ENCODE measurements around the gene COL16A1. TPM values are rescaled to one million over a fixed set of nuclear protein-coding genes. Genes with fewer than 3 reads are reported as not detected.

The COL16A1 gene
- total and polyA plus RNA-seq, 2 of the 13 experiments (the other 11 are each of a cell fraction or from before 2014, with no cell fraction given), result 4.3 to 12.2 TPM

DNA sequence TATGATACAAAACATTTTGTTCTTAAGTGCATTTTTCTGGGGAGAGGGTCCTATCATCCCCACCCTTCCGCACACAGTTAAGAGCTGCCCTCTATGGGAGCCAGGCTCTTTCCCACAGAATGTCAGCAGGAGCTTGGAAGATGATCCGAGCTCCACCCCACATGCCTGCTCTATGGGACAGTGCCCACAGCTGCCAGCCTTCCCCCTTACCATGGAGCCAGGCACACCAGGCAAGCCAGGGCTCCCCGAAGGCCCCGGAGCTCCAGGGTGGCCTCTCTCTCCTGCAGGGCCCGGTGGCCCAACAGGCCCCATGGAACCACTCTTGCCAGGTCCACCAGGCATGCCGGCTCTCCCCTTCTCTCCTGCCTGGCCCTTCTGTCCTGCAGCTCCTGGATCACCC lies 48.7 kb downstream of the COL16A1 start (continued):
- TF ChIP-seq ZUFSP (CRISPR knock-in tag; IDR thresholded peaks at IDR 0.05; ENCODE audit: borderline replicate concordance) (no peak), RBM22 (optimal IDR thresholded peaks at IDR 0.05; ENCODE audit: low read length) (no peak), ZNF354B (CRISPR knock-in tag; IDR thresholded peaks at IDR 0.05) (no peak), RAD21 (CRISPR knock-in tag; IDR thresholded peaks at IDR 0.05) (no peak), FOSL1 (CRISPR knock-in tag; IDR thresholded peaks at IDR 0.05; ENCODE audit: borderline replicate concordance) (no peak), RORA (CRISPR knock-in tag; IDR thresholded peaks at IDR 0.05) (no peak), AHR (CRISPR knock-in tag; IDR thresholded peaks at IDR 0.05) (no peak)
- TF ChIP-seq, protein P1, sequence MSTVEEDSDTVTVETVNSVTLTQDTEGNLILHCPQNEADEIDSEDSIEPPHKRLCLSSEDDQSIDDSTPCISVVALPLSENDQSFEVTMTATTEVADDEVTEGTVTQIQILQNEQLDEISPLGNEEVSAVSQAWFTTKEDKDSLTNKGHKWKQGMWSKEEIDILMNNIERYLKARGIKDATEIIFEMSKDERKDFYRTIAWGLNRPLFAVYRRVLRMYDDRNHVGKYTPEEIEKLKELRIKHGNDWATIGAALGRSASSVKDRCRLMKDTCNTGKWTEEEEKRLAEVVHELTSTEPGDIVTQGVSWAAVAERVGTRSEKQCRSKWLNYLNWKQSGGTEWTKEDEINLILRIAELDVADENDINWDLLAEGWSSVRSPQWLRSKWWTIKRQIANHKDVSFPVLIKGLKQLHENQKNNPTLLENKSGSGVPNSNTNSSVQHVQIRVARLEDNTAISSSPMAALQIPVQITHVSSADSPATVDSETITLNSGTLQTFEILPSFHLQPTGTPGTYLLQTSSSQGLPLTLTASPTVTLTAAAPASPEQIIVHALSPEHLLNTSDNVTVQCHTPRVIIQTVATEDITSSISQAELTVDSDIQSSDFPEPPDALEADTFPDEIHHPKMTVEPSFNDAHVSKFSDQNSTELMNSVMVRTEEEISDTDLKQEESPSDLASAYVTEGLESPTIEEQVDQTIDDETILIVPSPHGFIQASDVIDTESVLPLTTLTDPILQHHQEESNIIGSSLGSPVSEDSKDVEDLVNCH (CRISPR knock-in tag; IDR thresholded peaks at IDR 0.05), result no peak

DNA sequence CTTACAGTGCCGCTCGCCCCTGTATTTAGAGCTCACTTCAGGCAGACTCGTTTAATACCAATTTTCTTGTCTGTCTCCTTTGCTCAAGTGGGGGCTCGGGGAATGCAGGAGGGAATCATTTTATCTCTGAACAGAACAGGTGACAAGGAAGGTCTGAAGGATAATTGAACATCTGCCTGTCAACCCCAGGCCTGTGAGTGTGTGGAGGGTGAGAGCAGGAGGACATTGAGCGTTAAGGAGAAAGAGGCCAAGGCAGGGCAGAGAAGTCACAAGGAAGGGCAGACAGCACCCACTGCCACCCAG lies 49.4 kb downstream of the COL16A1 start:
- ATAC-seq (no peak), FAIRE-seq (no peak), DNase-seq (ENCODE audit: low spot score) (no peak)
- BruUV-seq (replicated peaks), result no TSS peak
- 83% methylated on average over 5 of the region's 5 CpGs for WGBS (ENCODE audit: low lambda C conversion rate)
- H3K9ac ChIP-seq (ENCODE audit: insufficient read depth, low read depth, low read length), result no peak overlapping the region
- no peak overlapping the region for H3K4me2 ChIP-seq (ENCODE audit: low read depth, low read length)
- intact Hi-C loops (cut with micrococcal nuclease; ENCODE audit: unreplicated experiment), result no loop called here
- H2AFZ ChIP-seq (ENCODE audit: low read length), result no peak overlapping the region
- H3K27me3 ChIP-seq (ENCODE audit: control insufficient read depth in 1 of 2, insufficient read depth in 2 of 2, low read length in 2 of 2), result no peaks in the 10 kb centered on the region
- H3K4me3 ChIP-seq (replicated peaks in 1 of 3; ENCODE audit: insufficient read depth in 1 of 3, low read depth in 2 of 3, low read length in 3 of 3), result no peak overlapping the region
- ChIA-PET POLR2A (no interaction called here), CTCF (ENCODE audit: low intra/inter-chr PET ratio, low total read pairs) (no interaction called here)
- H3K79me2 ChIP-seq (ENCODE audit: insufficient read depth, low read length), result no peaks in the 10 kb centered on the region
- in situ Hi-C loops (cut with HindIII; ENCODE audit: extremely low pct_ligation_motif_present, low pct_unique_long_range_greater_than_20kb), result no loop called here
- H3K27ac ChIP-seq (ENCODE audit: extremely low read length, insufficient read depth, low read length), result no peak overlapping the region
- no peaks in the 10 kb centered on the region for H3K9me3 ChIP-seq (ENCODE audit: low read length)
- no peaks in the 10 kb centered on the region for H3K36me3 ChIP-seq (replicated peaks in 1 of 2; ENCODE audit: control insufficient read depth in 1 of 2, insufficient read depth in 2 of 2, low read length in 2 of 2)
- H3K4me1 ChIP-seq (ENCODE audit: insufficient read depth, low read length), result peaks cover 16% of the 10 kb centered on the region
- no peaks in the 10 kb centered on the region for H4K20me1 ChIP-seq (ENCODE audit: insufficient read depth, low read length)
- TF ChIP-seq, protein P2, sequence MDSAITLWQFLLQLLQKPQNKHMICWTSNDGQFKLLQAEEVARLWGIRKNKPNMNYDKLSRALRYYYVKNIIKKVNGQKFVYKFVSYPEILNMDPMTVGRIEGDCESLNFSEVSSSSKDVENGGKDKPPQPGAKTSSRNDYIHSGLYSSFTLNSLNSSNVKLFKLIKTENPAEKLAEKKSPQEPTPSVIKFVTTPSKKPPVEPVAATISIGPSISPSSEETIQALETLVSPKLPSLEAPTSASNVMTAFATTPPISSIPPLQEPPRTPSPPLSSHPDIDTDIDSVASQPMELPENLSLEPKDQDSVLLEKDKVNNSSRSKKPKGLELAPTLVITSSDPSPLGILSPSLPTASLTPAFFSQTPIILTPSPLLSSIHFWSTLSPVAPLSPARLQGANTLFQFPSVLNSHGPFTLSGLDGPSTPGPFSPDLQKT (CRISPR knock-in tag; IDR thresholded peaks at IDR 0.05; ENCODE audit: borderline replicate concordance), result no peak
- TF ChIP-seq ZNF549 (CRISPR knock-in tag; IDR thresholded peaks at IDR 0.05), result no peak
- TF ChIP-seq HOXA9 (CRISPR knock-in tag; IDR thresholded peaks at IDR 0.05; ENCODE audit: borderline replicate concordance), result no peak
- no peak for TF ChIP-seq SNRNP70 (IDR thresholded peaks at IDR 0.05; ENCODE audit: low read depth, low read length)
- no peak for TF ChIP-seq RELA (CRISPR knock-in tag; IDR thresholded peaks at IDR 0.05)
- TF ChIP-seq ZNF382 (CRISPR knock-in tag; IDR thresholded peaks at IDR 0.05; ENCODE audit: borderline replicate concordance), result no peak
- TF ChIP-seq ZNF556 (CRISPR knock-in tag; IDR thresholded peaks at IDR 0.05; ENCODE audit: borderline replicate concordance), result no peak
- no peak for TF ChIP-seq CAMTA2 (CRISPR knock-in tag; IDR thresholded peaks at IDR 0.05; ENCODE audit: borderline replicate concordance)
- no peak for TF ChIP-seq HINFP (CRISPR knock-in tag; IDR thresholded peaks at IDR 0.05; ENCODE audit: low read depth)
- TF ChIP-seq NONO (IDR thresholded peaks at IDR 0.05), result no peak
- no peak for TF ChIP-seq NONO (CRISPR knock-in tag; conservative IDR thresholded peaks at IDR 0.05)
- TF ChIP-seq ZNF780A (CRISPR knock-in tag; IDR thresholded peaks at IDR 0.05), result no peak
